IMR-90 (cell line): ENCODE results near the gene GLI1. TPM values are rescaled to one million over a fixed set of nuclear protein-coding genes. Genes with fewer than 3 reads are reported as not detected.

ENCODE experiments used
- ATAC-seq: fragments of 200-7000 bp; cut with Tn5 transposase; 2 replicates; pipeline ENCODE4 v1.9.1; 2020; ENCODE audit warnings: low read depth, mild to moderate bottlenecking, moderate library complexity
- BruUV-seq: library from RNA; stranded (reverse); fragments of 400-500 nt; replicated peaks from 2 replicates; lab custom pipeline; 2021; lab: Mats Ljungman, UMichigan
- CTCF ChIA-PET: fragments of 300-600 bp; formaldehyde crosslinking; extraction: SDS; loops from one replicate; lab custom pipeline; 2021; ENCODE audit warnings: antibody characterized with exemption; lab: Yijun Ruan, JAX
- POLR2A ChIA-PET: fragments of 300-600 bp; sonication (Branson Sonifier 250); formaldehyde crosslinking; loops from one replicate; lab custom pipeline; 2022; ENCODE audit warnings: antibody characterized with exemption; ENCODE audit not compliant: unreplicated experiment; lab: Charles Lee
- DNase-seq: peaks from one replicate; pipeline ENCODE4 v3.0.0; 2013
- H2AFZ ChIP-seq: replicated peaks from 2 replicates; pipeline ENCODE3; 2013; ENCODE audit warnings: low read length, mild to moderate bottlenecking; ENCODE audit not compliant: poor library complexity
- H2AK5ac ChIP-seq: 2 replicates; pipeline ENCODE4 v1.6.1; 2013; ENCODE audit warnings: low read depth, low read length, inconsistent platforms
- H2AK9ac ChIP-seq: replicated peaks from 2 replicates; pipeline ENCODE3; 2013; ENCODE audit warnings: mild to moderate bottlenecking, low read depth, low read length, moderate library complexity; ENCODE audit not compliant: poor library complexity
- H2BK120ac ChIP-seq: 2 replicates; pipeline ENCODE4 v1.6.1; 2013; ENCODE audit warnings: low read depth, low read length, inconsistent platforms
- H2BK15ac ChIP-seq: 3 replicates; pipeline ENCODE4 v1.6.1; 2013; ENCODE audit warnings: low read depth, low read length, inconsistent platforms
- H2BK20ac ChIP-seq: 2 replicates; pipeline ENCODE4 v1.6.1; 2013; ENCODE audit warnings: low read depth, mild to moderate bottlenecking, inconsistent platforms, low read length, moderate library complexity
- H2BK5ac ChIP-seq: 2 replicates; pipeline ENCODE4 v1.6.1; 2013; ENCODE audit warnings: mild to moderate bottlenecking, low read depth, low read length, inconsistent platforms; ENCODE audit not compliant: poor library complexity, severe bottlenecking
- H3K14ac ChIP-seq: replicated peaks from 2 replicates; pipeline ENCODE4 v1.6.1; 2013; ENCODE audit warnings: low read depth, low read length, inconsistent platforms
- H3K18ac ChIP-seq: 2 replicates; pipeline ENCODE4 v1.6.1; 2013; ENCODE audit warnings: low read depth, low read length, control low read depth
- H3K23ac ChIP-seq: 2 replicates; pipeline ENCODE4 v1.6.1; 2013; ENCODE audit warnings: low read depth, low read length, inconsistent platforms
- H3K27ac ChIP-seq: 2 replicates; pipeline ENCODE4 v1.5.1; 2013; ENCODE audit warnings: mild to moderate bottlenecking, control low read depth, low read length; ENCODE audit not compliant: insufficient read depth
- H3K27me3 ChIP-seq: 2 replicates; pipeline ENCODE4 v1.6.1; 2013; ENCODE audit warnings: low read length; ENCODE audit not compliant: control insufficient read depth, insufficient read depth
- H3K36me3 ChIP-seq: 2 replicates; pipeline ENCODE4 v1.6.1; 2013; ENCODE audit warnings: low read length, mixed read lengths; ENCODE audit not compliant: control insufficient read depth, insufficient read depth
- H3K4ac ChIP-seq: 2 replicates; pipeline ENCODE4 v1.6.1; 2013; ENCODE audit warnings: low read depth, low read length, inconsistent platforms
- H3K4me1 ChIP-seq: 2 replicates; pipeline ENCODE4 v1.6.1; 2013; ENCODE audit warnings: low read length, mixed read lengths; ENCODE audit not compliant: control insufficient read depth, insufficient read depth
- H3K4me2 ChIP-seq: 2 replicates; pipeline ENCODE4 v1.6.1; 2013; ENCODE audit warnings: low read depth, mild to moderate bottlenecking, control low read depth, low read length, moderate library complexity
- H3K4me3 ChIP-seq: 2 replicates; pipeline ENCODE4 v1.5.1; 2013; ENCODE audit warnings: low read depth, mild to moderate bottlenecking, control low read depth, low read length, moderate library complexity; ENCODE audit not compliant: insufficient read depth
- H3K56ac ChIP-seq: 2 replicates; pipeline ENCODE4 v1.6.1; 2013; ENCODE audit warnings: low read length, inconsistent platforms; ENCODE audit not compliant: insufficient read depth; ENCODE audit errors: extremely low read depth
- H3K79me1 ChIP-seq, 2 experiments: 2 replicates each; pipeline ENCODE4 v1.6.1; 2013; ENCODE audit warnings: low read length in 2 of 2, inconsistent platforms in 1 of 2, low read depth in 1 of 2
- H3K9ac ChIP-seq: 2 replicates; pipeline ENCODE4 v1.6.1; 2013; ENCODE audit warnings: low read depth, low read length, control low read depth
- H3K9me1 ChIP-seq: 2 replicates; pipeline ENCODE4 v1.6.1; 2013; ENCODE audit warnings: low read length, inconsistent platforms; ENCODE audit not compliant: insufficient read depth
- H3K9me3 ChIP-seq: 2 replicates; pipeline ENCODE4 v1.6.1; 2013; ENCODE audit warnings: low read length; ENCODE audit not compliant: control insufficient read depth, insufficient read depth
- H4K20me1 ChIP-seq: 2 replicates; pipeline ENCODE4 v1.6.1; 2013; ENCODE audit warnings: low read length, inconsistent platforms; ENCODE audit not compliant: insufficient read depth
- H4K5ac ChIP-seq: 2 replicates; pipeline ENCODE4 v1.6.1; 2013; ENCODE audit warnings: mild to moderate bottlenecking, low read depth, low read length, control low read depth
- H4K8ac ChIP-seq, 2 experiments: 2 replicates each; pipeline ENCODE4 v1.6.1; 2013; ENCODE audit warnings: low read depth in 2 of 2, low read length in 2 of 2, control low read depth in 1 of 2, inconsistent platforms in 1 of 2
- H4K91ac ChIP-seq: 2 replicates; pipeline ENCODE4 v1.6.1; 2013; ENCODE audit warnings: low read depth, low read length, inconsistent platforms; ENCODE audit not compliant: insufficient read depth
- FOS ChIP-seq: fragments of 150-350 bp; IDR thresholded peaks from 2 replicates; pipeline ENCODE4 v1.6.1; 2016; ENCODE audit warnings: low read depth, low read length
- MAZ ChIP-seq: IDR thresholded peaks from 2 replicates; pipeline ENCODE4 v1.6.1; 2012; ENCODE audit warnings: low read depth, mild to moderate bottlenecking, low read length, improper control_type of control experiment, moderate library complexity, borderline replicate concordance
- RCOR1 ChIP-seq: IDR thresholded peaks from 2 replicates; pipeline ENCODE4 v1.6.1; 2012; ENCODE audit warnings: mild to moderate bottlenecking, low read length, improper control_type of control experiment; ENCODE audit not compliant: insufficient replicate concordance
- RFX5 ChIP-seq: IDR thresholded peaks from 2 replicates; pipeline ENCODE4 v1.8.0; 2012; ENCODE audit warnings: low read depth, mild to moderate bottlenecking, low read length, moderate library complexity
- WGBS, 2 experiments: methylation state at CpG; one replicate each; pipeline versions ENCODE4 v1.1.5 to v1.1.7; 2013; ENCODE audit warnings: missing lambda C conversion rate in 2 of 2; ENCODE audit not compliant: insufficient read length in 1 of 2; ENCODE audit errors: extremely low coverage in 2 of 2; 5-methylcytosine and 5-hydroxymethylcytosine counted together
- dilution Hi-C: fragments of 300-500 bp; cut with HindIII; formaldehyde crosslinking; loops from one replicate; pipeline ENCODE4 v1.14.3; 2018; ENCODE audit warnings: low sequenced_read_pairs; ENCODE audit not compliant: unreplicated experiment
- in situ Hi-C: fragments of 300-500 bp; cut with MboI; formaldehyde crosslinking; loops from 3 replicates; pipeline ENCODE4 v1.14.3; 2019; ENCODE audit warnings: low sequenced_read_pairs, inconsistent platforms, mixed read lengths
- intact Hi-C: fragments of 100-400 bp; cut with micrococcal nuclease; formaldehyde crosslinking; loops from 2 replicates; pipeline ENCODE4 v1.10.0; 2022
- polyA plus RNA-seq, 3 experiments: library from polyadenylated mRNA; depleted of rRNA; stranded (reverse); fragments of >200 nt; gene quantifications; 2 replicates each; pipeline ENCODE4 v1.2.3, GENCODE V29; 2012; ENCODE audit warnings: low replicate concordance in 1 of 3
- total RNA-seq: library from RNA; depleted of rRNA; stranded (reverse); fragments of >200 nt; gene quantifications from 2 replicates; pipeline ENCODE4 v1.2.3, GENCODE V29; 2012
- TF ChIP-seq, protein P1 (sequence below): conservative IDR thresholded peaks from 2 replicates; pipeline ENCODE4 v1.5.1; 2012; ENCODE audit warnings: mild to moderate bottlenecking, low read depth, low read length, improper control_type of control experiment

GLI1 gene
- total and polyA plus RNA-seq, 2 of the 4 experiments (the other 2 are of a cell fraction), result 1.3 to 3.8 TPM

DNA sequence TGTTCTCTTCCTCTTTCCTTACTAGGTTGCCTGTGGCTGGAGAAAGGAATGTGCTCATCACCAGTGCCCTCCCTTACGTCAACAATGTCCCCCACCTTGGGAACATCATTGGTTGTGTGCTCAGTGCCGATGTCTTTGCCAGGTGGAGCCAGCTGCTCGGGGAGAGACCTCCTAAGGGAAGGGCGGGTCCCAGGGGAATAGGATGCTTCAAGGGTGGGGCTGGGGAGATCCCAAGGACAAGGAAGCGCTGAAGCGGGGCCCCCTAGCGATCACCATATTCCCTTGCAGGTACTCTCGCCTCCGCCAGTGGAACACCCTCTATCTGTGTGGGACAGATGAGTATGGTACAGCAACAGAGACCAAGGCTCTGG, 38.5 kb downstream of the GLI1 start:
- H3K9me1 ChIP-seq, result peaks cover 14% of the 10 kb centered on the region
- H3K36me3 ChIP-seq, result peaks cover 44% of the 10 kb centered on the region
- no TSS peak for BruUV-seq
- H3K27ac ChIP-seq, result no peak overlapping the region
- H4K91ac ChIP-seq, result no peak overlapping the region
- 0 out of 2 replicates have a peak, but pooled peaks have one; percentile 19 for ATAC-seq
- H3K4me1 ChIP-seq, result no peaks in the 10 kb centered on the region
- H3K56ac ChIP-seq, result no peak overlapping the region
- no peak overlapping the region for H3K4me2 ChIP-seq
- H2BK5ac ChIP-seq, result no peak overlapping the region
- H2BK20ac ChIP-seq, result no peak overlapping the region
- no peak overlapping the region for H2AK9ac ChIP-seq
- no peak overlapping the region for H4K5ac ChIP-seq
- TF ChIP-seq MAZ (no peak), RFX5 (no peak), RCOR1 (no peak), FOS (no peak)
- TF ChIP-seq, protein P1, sequence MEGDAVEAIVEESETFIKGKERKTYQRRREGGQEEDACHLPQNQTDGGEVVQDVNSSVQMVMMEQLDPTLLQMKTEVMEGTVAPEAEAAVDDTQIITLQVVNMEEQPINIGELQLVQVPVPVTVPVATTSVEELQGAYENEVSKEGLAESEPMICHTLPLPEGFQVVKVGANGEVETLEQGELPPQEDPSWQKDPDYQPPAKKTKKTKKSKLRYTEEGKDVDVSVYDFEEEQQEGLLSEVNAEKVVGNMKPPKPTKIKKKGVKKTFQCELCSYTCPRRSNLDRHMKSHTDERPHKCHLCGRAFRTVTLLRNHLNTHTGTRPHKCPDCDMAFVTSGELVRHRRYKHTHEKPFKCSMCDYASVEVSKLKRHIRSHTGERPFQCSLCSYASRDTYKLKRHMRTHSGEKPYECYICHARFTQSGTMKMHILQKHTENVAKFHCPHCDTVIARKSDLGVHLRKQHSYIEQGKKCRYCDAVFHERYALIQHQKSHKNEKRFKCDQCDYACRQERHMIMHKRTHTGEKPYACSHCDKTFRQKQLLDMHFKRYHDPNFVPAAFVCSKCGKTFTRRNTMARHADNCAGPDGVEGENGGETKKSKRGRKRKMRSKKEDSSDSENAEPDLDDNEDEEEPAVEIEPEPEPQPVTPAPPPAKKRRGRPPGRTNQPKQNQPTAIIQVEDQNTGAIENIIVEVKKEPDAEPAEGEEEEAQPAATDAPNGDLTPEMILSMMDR, result 0 out of 2 replicates have a peak, but pooled peaks have one; percentile 3
- dilution Hi-C loops (no loop called here), in situ Hi-C loops (no loop called here), intact Hi-C loops (no loop called here)
- ChIA-PET CTCF (no interaction called here), POLR2A (no interaction called here)
- H3K9ac ChIP-seq, result no peak overlapping the region
- no peak overlapping the region for H3K4ac ChIP-seq
- H3K27me3 ChIP-seq, result no peaks in the 10 kb centered on the region
- no peak overlapping the region for H4K8ac ChIP-seq
- no peaks in the 10 kb centered on the region for H3K9me3 ChIP-seq
- H3K79me1 ChIP-seq, result peaks cover 41 to 42% of the 10 kb centered on the region in 2 experiments
- H4K20me1 ChIP-seq, result peaks cover 22% of the 10 kb centered on the region; the same call in 1 of the 2 replicates
- DNase-seq, result no peak
- no peak overlapping the region for H3K18ac ChIP-seq
- no peak overlapping the region for H2BK120ac ChIP-seq
- no peak overlapping the region for H3K14ac ChIP-seq
- WGBS, 2 experiments, result no CpG with 5 or more reads among the region's 9 CpGs
- no peak overlapping the region for H2AK5ac ChIP-seq
- no peak overlapping the region for H3K4me3 ChIP-seq
- no peak overlapping the region for H2BK15ac ChIP-seq
- H3K23ac ChIP-seq, result no peak overlapping the region
- H2AFZ ChIP-seq, result no peak overlapping the region
